ENCODE results near the gene PPP1R12C. TPM values are rescaled to one million over a fixed set of nuclear protein-coding genes. Genes with fewer than 3 reads are reported as not detected.
A peak's percentile ranks its signal among the peaks of the same experiment; 100 is the strongest.
"Not testable (repeated sequence)": the region's sequence is repeated elsewhere in the genome, so short reads cannot be mapped to it uniquely, and the experiment has no call there.

Gene PPP1R12C
- total RNA-seq, 1 experiment from 2014 or later = 136 TPM

GRCh38 chr19:55063492-55063843, 54.0 kb downstream of the PPP1R12C start:
- Histone ChIP-seq H3F3A (ENCODE audit: low read length, unreplicated experiment) (no peaks in the 10 kb centered on the region), H4K20me1 (ENCODE audit: low read length) (peaks cover 4% of the 10 kb centered on the region; the same call in 1 of the 2 replicates), H3K9me2 (replicated peaks; ENCODE audit: low read length) (no peaks in the 10 kb centered on the region), H3K4me3 (ENCODE audit: low read length) (no peak overlapping the region), H3K4me2 (ENCODE audit: low read length) (no peak overlapping the region), H3K27me3 (ENCODE audit: low read length) (no peaks in the 10 kb centered on the region), H3K9me3 (ENCODE audit: low read length) (no peaks in the 10 kb centered on the region), H3K27ac (ENCODE audit: low read length) (no peak overlapping the region), H2AFZ (ENCODE audit: low read length) (no peak overlapping the region), H3K9ac (ENCODE audit: low read length) (no peak overlapping the region), H3K79me2 (ENCODE audit: low read length) (peaks cover 37% of the 10 kb centered on the region), H3K4me1 (ENCODE audit: insufficient read depth, low read length) (peaks cover 12% of the 10 kb centered on the region), H3K36me3 (ENCODE audit: low read depth, low read length) (peaks cover 12% of the 10 kb centered on the region)
- DNase-seq (no peak), ATAC-seq (no peak)
- BruUV-seq (replicated peaks) = no TSS peak
- intact Hi-C loops (cut with micrococcal nuclease) = loop anchor here (5.0 kb wide), 1 partner anchor 54 kb away; the partner anchor contains the start of gene PPP1R12C
- TF ChIP-seq EZH2phosphoT487 (IDR thresholded peaks at IDR 0.05; ENCODE audit: borderline replicate concordance, low read length) (no peak), EZH2 (IDR thresholded peaks at IDR 0.05; ENCODE audit: low read length, unreplicated experiment) (no peak), CTCF (conservative IDR thresholded peaks at IDR 0.05; ENCODE audit: low read depth, low read length) (no peak)
- ChIA-PET POLR2A (ENCODE audit: unreplicated experiment) (interaction anchor here (0.6 to 0.8 kb wide), 2 partner anchors 11 to 276 kb away, joined by 4 to 6 read pairs; no protein-coding TSS in a partner anchor), CTCF (interaction anchor here (0.6 kb wide), 2 partner anchors 42 to 251 kb away, joined by 3 read pairs; no protein-coding TSS in a partner anchor)

- Histone ChIP-seq H3K9me3 (ENCODE audit: low read length) (no peaks in the 10 kb centered on the region), H3K4me2 (ENCODE audit: low read length) (peak within 1 kb of the TSS; percentile 88), H3K27ac (ENCODE audit: low read length) (peak within 1 kb of the TSS; percentile 20; the same call in 1 of the 2 replicates), H3K4me3 (ENCODE audit: low read length) (peak within 1 kb of the TSS; percentile 90), H4K20me1 (ENCODE audit: low read length) (peaks cover 4% of the 10 kb centered on the region; the same call in 1 of the 2 replicates), H3K79me2 (ENCODE audit: low read length) (peaks cover 37% of the 10 kb centered on the region), H3K36me3 (ENCODE audit: low read depth, low read length) (peaks cover 15% of the 10 kb centered on the region), H2AFZ (ENCODE audit: low read length) (peak within 1 kb of the TSS; percentile 75), H3K9ac (ENCODE audit: low read length) (peak within 1 kb of the TSS; percentile 91), H3F3A (ENCODE audit: low read length, unreplicated experiment) (no peaks in the 10 kb centered on the region), H3K9me2 (replicated peaks; ENCODE audit: low read length) (no peaks in the 10 kb centered on the region), H3K4me1 (ENCODE audit: insufficient read depth, low read length) (peaks cover 12% of the 10 kb centered on the region), H3K27me3 (ENCODE audit: low read length) (no peaks in the 10 kb centered on the region)
- BruUV-seq (replicated peaks) = no TSS peak
- CTCF ChIA-PET = interaction anchor here (0.6 kb wide), 4 partner anchors 43 to 590 kb away, joined by 3 to 12 read pairs (median 3); no protein-coding TSS in a partner anchor
- intact Hi-C loops (cut with micrococcal nuclease) = loop anchor here (5.0 kb wide), 1 partner anchor 54 kb away; the partner anchor contains the start of gene PPP1R12C
- peak; percentile 99 for DNase-seq
- TF ChIP-seq EZH2phosphoT487 (IDR thresholded peaks at IDR 0.05; ENCODE audit: borderline replicate concordance, low read length) (no peak), CTCF (conservative IDR thresholded peaks at IDR 0.05; ENCODE audit: low read depth, low read length) (no peak), EZH2 (IDR thresholded peaks at IDR 0.05; ENCODE audit: low read length, unreplicated experiment) (no peak)
- peak; percentile 100 for ATAC-seq
- POLR2A ChIA-PET (ENCODE audit: unreplicated experiment) = interaction anchor here (0.6 to 0.8 kb wide), 3 partner anchors 11 to 276 kb away, joined by 4 to 6 read pairs (median 5); no protein-coding TSS in a partner anchor
Observed at GRCh38 chr19:55062735-55063491, 54.5 kb downstream of the PPP1R12C start, which contains the start of gene RDH13. TSS of gene RDH13 (minus strand) at chr19:55063148. CDS start at chr19:55063032, 116 bp downstream.

GRCh38 chr19:55060287-55060686, 57.1 kb downstream of the PPP1R12C start:
- H3F3A ChIP-seq (ENCODE audit: low read length, unreplicated experiment); POLR2A ChIA-PET (ENCODE audit: unreplicated experiment); DNase-seq; H3K4me3 ChIP-seq (ENCODE audit: low read length); H2AFZ ChIP-seq (ENCODE audit: low read length); H3K27me3 ChIP-seq (ENCODE audit: low read length); H3K9me2 ChIP-seq (replicated peaks; ENCODE audit: low read length); H3K9ac ChIP-seq (ENCODE audit: low read length); CTCF ChIA-PET; H3K27ac ChIP-seq (ENCODE audit: low read length); H4K20me1 ChIP-seq (ENCODE audit: low read length); H3K9me3 ChIP-seq (ENCODE audit: low read length); H3K4me2 ChIP-seq (ENCODE audit: low read length); ATAC-seq: not testable (repeated sequence)
- TSS peak; percentile 9 for BruUV-seq (replicated peaks)
- Histone ChIP-seq H3K79me2 (ENCODE audit: low read length) (peaks cover 37% of the 10 kb centered on the region), H3K4me1 (ENCODE audit: insufficient read depth, low read length) (peaks cover 12% of the 10 kb centered on the region), H3K36me3 (ENCODE audit: low read depth, low read length) (peaks cover 32% of the 10 kb centered on the region)
- intact Hi-C loops (cut with micrococcal nuclease) = loop anchor here (5.0 kb wide), 1 partner anchor 57 kb away; the partner anchor contains the start of gene PPP1R12C
